Activated CD4-positive, CD25-positive, alpha-beta regulatory T cell treated with anti-CD3 and anti-CD28 coated beads, Interleukin-2, amount 50 U/mL, for 72 hours (primary cell): ENCODE results near the gene PTPRR.

Experiments used
- DNase-seq: peaks from one replicate; pipeline ENCODE4 v3.0.0; 2021

PTPRR gene

GRCh38 chr12:70787612-70788011 is 132.9 kb downstream of the PTPRR start:
- DNase-seq: no peak

DNA sequence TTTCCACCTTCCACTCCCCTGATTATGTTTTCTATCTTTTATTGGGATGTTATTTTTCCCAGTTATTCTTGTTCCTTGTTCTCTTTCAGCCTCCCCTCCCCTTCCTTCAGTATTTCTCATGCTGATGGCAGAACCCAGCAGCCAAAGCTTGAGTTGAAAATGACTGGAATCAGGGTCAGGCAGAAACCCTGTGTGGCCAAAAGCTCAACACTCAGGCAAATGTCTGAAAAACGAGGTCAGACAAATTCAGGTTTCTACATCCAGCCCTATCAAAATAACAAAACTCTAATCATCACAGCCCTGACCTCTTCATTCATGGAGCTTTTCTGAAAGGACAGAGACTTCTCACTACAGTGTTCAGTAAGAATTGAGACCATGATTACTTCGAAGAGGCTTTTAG is 134.6 kb downstream of the PTPRR start:
- no peak for DNase-seq

GRCh38 chr12:70784042-70784668 is 136.4 kb downstream of the PTPRR start:
- no peak for DNase-seq

DNA sequence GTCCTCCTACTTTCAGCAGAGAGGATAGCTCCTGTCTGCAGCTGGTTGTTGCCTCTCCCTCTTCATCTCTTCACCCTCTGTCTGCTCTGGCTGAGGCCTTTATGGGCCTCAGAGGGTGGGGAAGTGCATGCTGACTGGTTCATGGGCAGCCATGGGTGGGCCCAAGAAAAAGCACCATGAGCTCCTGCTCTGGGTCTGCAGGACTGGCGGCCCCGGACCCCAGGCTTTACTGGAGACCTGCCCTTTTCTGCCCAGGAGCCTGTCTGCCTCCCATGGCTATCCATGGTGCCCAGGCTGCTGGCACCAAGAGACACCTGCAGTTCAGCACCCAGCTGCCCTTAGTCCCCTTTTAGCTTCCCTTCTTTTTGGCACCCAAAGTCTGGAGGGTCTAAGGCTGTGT is 137.1 kb downstream of the PTPRR start:
- no peak for DNase-seq

DNA sequence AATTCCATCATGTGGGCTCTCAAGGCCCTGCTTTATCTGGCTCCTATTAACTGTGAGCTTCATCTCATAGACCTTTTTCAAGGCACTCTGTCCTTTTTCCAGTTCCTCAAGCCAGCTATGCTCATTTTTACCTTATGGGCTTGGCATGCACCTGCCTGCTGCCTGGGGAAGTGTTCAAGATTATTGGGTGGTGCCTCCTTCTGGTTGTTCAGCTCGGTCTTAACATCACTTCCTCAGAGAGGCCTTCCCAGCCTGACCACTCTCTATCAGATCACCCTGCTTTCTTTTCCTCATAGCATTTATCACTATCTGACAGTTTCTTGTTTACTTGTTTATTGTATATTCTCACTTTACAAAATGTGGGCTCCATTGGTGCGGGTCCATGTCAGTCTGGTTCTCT is 141.3 kb downstream of the PTPRR start:
- no peak for DNase-seq

GRCh38 chr12:70774055-70774454 is 146.5 kb downstream of the PTPRR start:
- no peak for DNase-seq

GRCh38 chr12:70772836-70773235 is 147.7 kb downstream of the PTPRR start:
- DNase-seq: no peak

GRCh38 chr12:70771581-70771980 is 149.0 kb downstream of the PTPRR start:
- no peak for DNase-seq

DNA sequence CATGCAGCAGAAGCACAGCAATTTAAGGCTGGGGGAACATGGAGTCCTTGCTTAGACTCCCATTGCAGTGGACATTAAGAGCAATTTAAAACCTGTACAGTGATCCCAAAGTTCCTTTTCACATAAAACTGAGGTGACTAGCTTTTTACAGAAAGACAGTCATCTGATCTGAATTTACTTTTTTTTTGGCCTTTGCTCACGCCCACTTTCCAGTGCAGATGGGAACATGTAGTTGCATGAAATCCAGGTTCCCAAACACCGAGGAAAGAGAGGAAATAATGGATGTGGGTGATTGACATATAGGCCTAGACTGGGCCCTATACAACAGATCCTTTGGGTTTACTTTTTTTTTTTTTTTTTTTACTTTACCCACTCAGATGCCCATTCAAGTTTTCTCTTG is 156.9 kb downstream of the PTPRR start:
- no peak for DNase-seq

DNA sequence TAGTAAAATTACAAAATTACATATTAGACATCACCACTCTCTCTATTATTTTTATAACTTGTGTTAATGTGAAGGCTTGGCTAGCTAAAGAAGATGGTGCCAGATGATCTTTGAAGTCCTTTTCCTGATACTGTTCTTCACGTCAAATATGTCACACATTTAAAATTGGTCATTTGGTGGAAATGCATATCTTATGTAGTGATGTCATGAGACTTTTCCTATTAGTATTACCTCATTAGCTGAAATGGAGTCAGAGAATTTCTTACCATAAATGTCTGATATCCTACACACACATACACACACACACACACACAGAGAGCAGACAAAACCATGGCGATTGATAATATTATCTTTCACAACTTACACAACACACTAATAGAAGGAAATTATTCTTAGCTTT is 158.5 kb downstream of the PTPRR start:
- no peak for DNase-seq

DNA sequence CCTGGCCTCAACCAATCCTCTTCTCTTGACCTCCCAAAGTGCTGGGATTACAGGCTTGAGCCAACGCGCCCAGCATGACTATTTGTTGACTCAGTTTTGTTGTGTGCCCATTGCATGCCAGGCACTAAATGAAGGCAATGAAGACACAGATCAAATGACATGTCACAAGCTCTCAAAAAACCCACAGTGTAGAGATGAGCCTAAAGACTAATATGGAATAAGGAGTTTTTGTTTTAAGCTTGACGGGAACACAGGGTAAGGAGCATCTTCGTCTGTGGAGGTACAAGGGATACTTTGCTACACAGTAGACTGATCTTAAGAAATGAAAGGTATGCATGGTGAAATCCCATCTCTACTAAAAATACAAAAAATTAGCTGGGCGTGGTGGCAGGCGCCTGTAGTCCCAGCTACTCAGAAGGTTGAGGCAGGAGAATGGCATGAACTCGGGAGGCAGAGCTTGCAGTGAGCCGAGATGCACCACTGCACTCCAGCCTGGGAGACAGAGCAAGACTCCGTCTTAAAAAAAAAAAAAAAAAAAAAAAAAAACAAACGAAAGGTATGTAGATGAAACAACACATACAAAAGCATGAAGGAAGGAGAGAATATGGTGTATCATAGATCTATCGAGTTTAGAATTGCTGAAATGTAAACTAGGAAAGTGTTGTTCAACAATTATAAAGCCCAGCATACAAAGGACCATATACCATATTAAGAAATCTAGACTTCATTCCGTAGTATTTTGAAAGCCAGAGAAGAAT is 161.2 kb downstream of the PTPRR start:
- no peak for DNase-seq

GRCh38 chr12:70758494-70758845 is 162.1 kb downstream of the PTPRR start:
- DNase-seq: no peak

- DNase-seq: no peak
Measured at GRCh38 chr12:70757830-70758493, 162.6 kb downstream of the PTPRR start.

DNA sequence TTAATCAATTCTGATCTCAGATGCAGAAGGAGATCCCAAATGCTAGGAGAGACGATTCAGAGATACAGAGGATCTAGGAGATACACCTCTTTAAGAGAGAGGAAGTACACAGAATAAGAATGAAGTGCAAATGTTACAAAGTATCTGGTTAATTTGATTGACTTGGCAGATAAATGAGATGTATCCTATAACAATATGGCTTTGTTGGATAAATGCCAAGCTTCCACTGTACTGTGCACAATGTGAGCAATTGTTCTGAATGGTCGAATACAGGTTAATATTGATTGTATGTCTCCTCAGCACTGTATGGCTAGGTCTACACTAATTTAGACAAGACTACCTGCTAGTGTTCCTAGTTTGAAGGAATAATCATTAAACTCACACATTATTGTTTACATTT is 163.7 kb downstream of the PTPRR start:
- DNase-seq: no peak

- DNase-seq: no peak
Measured at GRCh38 chr12:70756118-70756517, 164.4 kb downstream of the PTPRR start.

DNA sequence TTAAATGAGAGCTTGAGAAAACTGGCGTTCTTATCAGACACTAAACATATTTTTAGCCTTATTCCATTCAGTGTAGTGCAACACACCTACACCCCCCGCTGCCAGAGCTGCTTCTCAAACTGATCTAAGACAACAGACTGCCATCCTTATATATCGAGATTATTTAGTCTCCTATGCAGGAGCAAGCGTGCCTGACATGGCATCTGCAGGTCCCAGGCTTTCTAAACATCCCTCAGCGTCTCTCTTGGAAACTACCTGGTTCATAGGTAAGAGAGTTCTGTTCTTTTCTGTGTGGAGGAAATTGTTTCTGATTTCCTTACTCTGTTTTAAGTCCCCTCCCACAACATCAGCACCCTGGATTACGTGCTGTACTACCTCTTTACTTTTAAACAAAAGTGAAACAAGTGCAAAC is 166.2 kb downstream of the PTPRR start:
- DNase-seq: no peak

GRCh38 chr12:70752327-70752726 is 168.2 kb downstream of the PTPRR start:
- no peak for DNase-seq

- DNase-seq: no peak
Measured at GRCh38 chr12:70749931-70750330, 170.6 kb downstream of the PTPRR start.

GRCh38 chr12:70748809-70749208 is 171.7 kb downstream of the PTPRR start:
- DNase-seq: no peak

- no peak for DNase-seq
Measured at GRCh38 chr12:70747445-70748260, 172.9 kb downstream of the PTPRR start.

GRCh38 chr12:70745048-70745447 is 175.5 kb downstream of the PTPRR start:
- DNase-seq: no peak

DNA sequence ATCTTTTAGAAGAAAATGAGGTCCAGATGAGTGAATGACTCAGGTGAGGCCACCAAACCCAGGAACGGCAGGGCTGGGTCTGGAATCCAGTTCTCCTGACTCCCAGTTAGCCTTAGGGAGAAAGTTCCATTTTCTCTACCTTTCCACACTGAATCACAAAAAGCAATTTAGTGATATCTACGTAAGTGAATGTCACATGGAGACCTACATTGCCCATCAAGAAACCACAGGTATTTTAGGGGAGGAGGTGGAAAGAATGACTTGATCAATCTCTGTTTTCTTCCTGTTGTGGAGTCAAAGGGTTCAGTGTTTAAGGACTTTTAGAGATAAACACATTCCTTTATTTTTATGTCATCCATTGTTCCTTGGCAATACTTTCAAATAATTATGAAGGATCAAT is 176.4 kb downstream of the PTPRR start:
- no peak for DNase-seq

DNA sequence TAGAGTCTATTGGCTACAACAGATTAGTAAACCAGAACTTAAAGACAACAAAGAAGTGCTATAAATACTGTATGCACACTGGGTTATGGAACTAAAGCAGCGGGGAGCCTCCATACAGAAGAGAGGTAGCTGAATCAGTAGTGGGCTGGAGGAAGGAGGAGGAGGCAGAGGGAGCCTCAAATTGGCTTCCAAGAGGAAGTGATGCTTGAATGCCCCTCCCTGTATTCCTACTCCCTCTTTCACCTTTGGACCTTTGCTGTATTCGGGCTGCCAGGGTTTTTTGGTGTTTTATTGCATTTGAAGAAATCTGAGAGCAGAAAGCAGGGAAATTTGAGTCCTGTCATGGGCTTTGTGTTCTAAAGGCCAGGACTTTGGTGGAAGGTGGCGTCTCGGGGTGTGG is 179.3 kb downstream of the PTPRR start:
- no peak for DNase-seq

GRCh38 chr12:70739756-70740155 is 180.8 kb downstream of the PTPRR start:
- no peak for DNase-seq
